Naive B cell (primary cell): Measurements from ENCODE around the gene LLPH. TPM values are rescaled to one million over a fixed set of nuclear protein-coding genes. Genes with fewer than 3 reads are reported as not detected.

ENCODE experiments used
- ATAC-seq, 2 donors: fragments of 150-1000 bp; cut with Tn5 transposase; 2 replicates each; pipeline ENCODE4 v1.10.0; 2021; ENCODE audit warnings: low read depth in 2 of 2, mild to moderate bottlenecking in 2 of 2, moderate library complexity in 2 of 2
- DNase-seq: peaks from one replicate; pipeline ENCODE4 v3.0.0; 2022
- H3K27ac Mint-ChIP-seq, 6 donors: one replicate each; pipeline ENCODE4 v1.8.0; 2020 to 2022; ENCODE audit warnings: mild to moderate bottlenecking in 6 of 6, mixed read lengths in 6 of 6, moderate library complexity in 5 of 6, inconsistent platforms in 2 of 6
- H3K27me3 Mint-ChIP-seq, 3 donors: one replicate each; pipeline ENCODE4 v1.8.0; 2021 to 2022; ENCODE audit warnings: mixed read lengths in 3 of 3, mild to moderate bottlenecking in 1 of 3
- H3K36me3 Mint-ChIP-seq, 2 donors: one replicate each; pipeline ENCODE4 v1.8.0; 2020 to 2022; ENCODE audit warnings: mixed read lengths in 2 of 2, inconsistent platforms in 1 of 2, mild to moderate bottlenecking in 1 of 2
- H3K4me1 Mint-ChIP-seq, 3 donors: one replicate each; pipeline ENCODE4 v1.8.0; 2020 to 2022; ENCODE audit warnings: mixed read lengths in 3 of 3, inconsistent platforms in 1 of 3, mild to moderate bottlenecking in 1 of 3, moderate library complexity in 1 of 3
- H3K4me3 Mint-ChIP-seq, 8 donors: one replicate each; pipeline ENCODE4 v1.8.0; 2020 to 2022; ENCODE audit warnings: mild to moderate bottlenecking in 8 of 8, mixed read lengths in 8 of 8, moderate library complexity in 8 of 8, inconsistent platforms in 2 of 8
- H3K9me3 Mint-ChIP-seq, 7 donors: one replicate each; pipeline ENCODE4 v1.8.0; 2020 to 2022; ENCODE audit warnings: mixed read lengths in 7 of 7, mild to moderate bottlenecking in 5 of 7, inconsistent platforms in 2 of 7, moderate library complexity in 1 of 7
- polyA plus RNA-seq, 6 donors: library from polyadenylated mRNA; unstranded; fragments of 300-500 nt; fragmentation: Illumina TruSeq; gene quantifications; one replicate each; pipeline ENCODE4 v1.2.3, GENCODE V29; 2021; ENCODE audit warnings: low read depth in 6 of 6

The LLPH gene
- polyA plus RNA-seq, 6 donors from 2014 or later, result 35.8 to 51.2 (median 40.6) TPM

DNA sequence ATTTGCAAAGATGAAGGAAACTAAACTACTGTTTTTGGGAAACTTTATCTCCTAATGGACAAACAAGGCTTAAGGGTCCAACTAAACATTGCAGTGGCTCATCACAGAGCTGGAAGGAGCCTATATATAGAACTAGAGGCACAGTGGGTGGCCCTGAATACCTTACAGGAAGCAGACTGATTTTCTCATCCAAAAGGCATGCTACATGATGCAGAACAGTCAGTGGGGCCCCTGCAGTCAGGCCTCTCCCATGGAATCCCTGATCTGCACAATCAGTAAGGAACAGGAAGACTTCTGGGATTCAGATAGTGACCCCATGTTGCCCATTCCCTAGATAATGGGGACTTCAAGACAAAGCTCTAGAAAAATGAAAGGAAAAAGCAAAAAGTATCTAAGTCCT lies 1.9 kb upstream of the LLPH start:
- Mint-ChIP-seq H3K27me3 (no peaks in the 10 kb centered on the region), H3K9me3 (peaks cover 0 to 5% (median 0%) of the 10 kb centered on the region in 7 donors), H3K4me1 (peaks cover 21 to 52% (median 33%) of the 10 kb centered on the region in 3 donors), H3K27ac (peak overlapping the region in 1 of 6 donors; percentile 23), H3K4me3 (peak overlapping the region in 4 of 8 donors; percentile 38 to 96 (median 52)), H3K36me3 (peaks cover 3 to 7% of the 10 kb centered on the region in 2 donors)
- DNase-seq (no peak), ATAC-seq (no peak)

DNA sequence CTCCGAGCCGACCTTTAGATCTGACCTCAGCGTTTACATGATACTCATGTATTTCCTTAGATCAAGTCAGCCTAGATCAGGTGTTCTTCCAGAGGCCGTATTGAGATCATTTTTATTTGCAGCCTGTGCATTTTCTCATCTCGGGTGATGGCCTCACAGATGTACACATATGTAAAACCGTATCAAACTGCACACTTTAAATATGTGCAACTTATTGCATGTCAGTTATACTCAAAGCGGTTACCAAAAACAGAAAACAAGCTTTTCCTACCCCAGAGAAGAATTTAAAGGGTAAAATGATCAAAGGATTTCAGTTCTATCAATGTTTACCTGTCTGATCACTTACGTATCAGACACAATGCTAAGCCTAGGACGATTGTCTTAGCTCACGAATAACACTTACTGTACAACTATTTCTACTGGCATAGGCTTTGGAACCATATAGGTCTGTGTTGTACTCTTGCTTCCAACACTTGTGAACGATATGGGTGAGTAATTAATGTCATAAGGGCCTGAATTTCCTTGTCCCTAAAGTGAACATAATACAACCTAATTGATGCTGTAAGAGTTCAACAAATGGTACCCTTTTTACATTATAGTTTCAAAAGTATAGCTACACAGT lies 628 bp upstream of the LLPH start:
- H3K36me3 Mint-ChIP-seq, result peaks cover 10 to 14% of the 10 kb centered on the region in 2 donors
- H3K4me1 Mint-ChIP-seq, result peaks cover 28 to 59% (median 43%) of the 10 kb centered on the region in 3 donors
- DNase-seq (no peak), ATAC-seq (peak in 1 of 2 donors; percentile 46)
- H3K27me3 Mint-ChIP-seq, result no peaks in the 10 kb centered on the region
- H3K4me3 Mint-ChIP-seq, result peak overlapping the region; percentile 85 to 100 (median 96)
- peaks cover 0 to 5% (median 0%) of the 10 kb centered on the region in 7 donors for H3K9me3 Mint-ChIP-seq
- H3K27ac Mint-ChIP-seq, result peak overlapping the region; percentile 95 to 98 (median 96)

DNA sequence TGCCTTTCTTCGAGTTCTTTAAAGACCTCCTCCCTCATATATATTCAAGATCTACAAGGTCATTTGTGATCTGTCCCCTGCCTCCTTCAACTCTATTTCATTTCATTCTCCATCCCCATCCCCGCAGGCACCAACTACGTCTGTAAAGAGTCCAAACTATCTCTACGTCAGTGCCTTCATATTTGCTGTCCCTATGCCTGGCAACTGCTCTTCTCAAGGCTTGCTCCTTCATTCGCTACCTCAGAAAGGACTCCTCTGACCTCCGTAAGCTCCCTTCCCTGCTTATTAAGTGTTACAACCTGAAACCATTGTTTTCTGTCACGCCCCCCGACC lies 650 bp downstream of the LLPH start:
- Mint-ChIP-seq H3K4me1 (peaks cover 38 to 69% (median 47%) of the 10 kb centered on the region in 3 donors), H3K9me3 (peaks cover 0 to 5% (median 0%) of the 10 kb centered on the region in 7 donors), H3K4me3 (peak overlapping the region; percentile 85 to 100 (median 96)), H3K27ac (peak overlapping the region; percentile 95 to 98 (median 96)), H3K36me3 (peaks cover 15 to 27% of the 10 kb centered on the region in 2 donors), H3K27me3 (no peaks in the 10 kb centered on the region)
- DNase-seq (no peak), ATAC-seq (no peak)

DNA sequence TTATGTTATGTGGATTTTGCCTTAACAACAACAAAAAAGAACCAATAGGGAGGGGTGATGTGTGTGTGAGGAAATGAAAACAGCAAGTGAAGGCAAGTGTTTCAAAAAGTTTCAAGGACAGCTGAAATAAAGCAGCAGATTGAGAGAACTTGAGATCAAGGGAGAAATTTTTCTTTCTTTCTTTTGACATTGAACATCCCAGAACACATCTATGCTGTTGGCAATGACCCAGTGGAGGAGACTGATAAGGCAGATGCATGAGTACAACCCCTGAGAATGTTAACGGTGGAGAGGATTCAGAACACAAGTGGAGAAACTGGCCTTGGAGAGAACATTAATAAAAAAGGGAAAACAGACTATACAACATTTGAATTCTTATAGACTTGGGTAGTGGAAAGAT lies 2.9 kb downstream of the LLPH start:
- Mint-ChIP-seq H3K27me3 (no peaks in the 10 kb centered on the region), H3K4me1 (peaks cover 39 to 66% (median 54%) of the 10 kb centered on the region in 3 donors), H3K9me3 (peaks cover 0 to 5% (median 0%) of the 10 kb centered on the region in 7 donors), H3K27ac (peak overlapping the region in 1 of 6 donors; percentile 80), H3K36me3 (peaks cover 27 to 39% of the 10 kb centered on the region in 2 donors), H3K4me3 (peak overlapping the region in 4 of 8 donors; percentile 4 to 96 (median 34))
- no peak for DNase-seq
- no peak for ATAC-seq

DNA sequence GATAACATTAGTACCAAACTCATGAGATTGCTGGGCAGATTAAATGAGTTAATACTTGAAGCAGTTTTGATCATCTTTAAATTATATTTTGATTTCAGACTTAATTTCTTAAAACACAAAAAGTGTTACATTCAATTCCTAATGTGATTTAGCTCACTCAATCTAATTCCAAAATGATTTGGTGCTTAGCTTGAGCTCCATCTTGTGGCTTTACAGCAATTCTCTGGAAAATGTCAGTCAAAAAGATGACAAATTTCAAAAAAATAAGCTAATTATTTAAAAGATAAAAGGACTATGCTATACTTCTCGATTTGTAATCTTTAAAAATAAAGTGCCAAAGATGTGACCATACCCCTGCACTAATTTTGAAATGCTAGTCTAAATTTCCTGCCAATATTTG lies 10.1 kb downstream of the LLPH start:
- Mint-ChIP-seq H3K27me3 (no peaks in the 10 kb centered on the region), H3K4me1 (peaks cover 11 to 13% (median 13%) of the 10 kb centered on the region in 3 donors), H3K27ac (no peak overlapping the region), H3K4me3 (no peak overlapping the region), H3K36me3 (peaks cover 18 to 22% of the 10 kb centered on the region in 2 donors), H3K9me3 (no peaks in the 10 kb centered on the region)
- DNase-seq (no peak), ATAC-seq (no peak)

DNA sequence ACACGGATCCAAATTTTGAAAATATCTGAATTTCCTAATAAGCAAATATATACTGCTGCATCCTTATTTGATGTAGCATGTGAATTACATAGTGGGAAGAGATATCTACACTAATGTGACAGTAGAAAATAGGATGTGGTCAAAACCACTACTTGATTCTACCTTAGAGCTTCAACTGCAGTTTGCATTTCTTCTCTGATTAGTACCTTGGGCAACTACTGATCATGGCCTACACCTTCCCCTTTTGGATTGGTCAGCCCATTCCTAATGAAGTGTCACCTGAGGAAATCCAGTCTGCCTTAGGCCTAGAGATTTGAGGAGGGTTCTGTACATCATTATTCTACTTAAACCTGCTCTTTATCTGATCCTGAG lies 10.7 kb downstream of the LLPH start:
- Mint-ChIP-seq H3K9me3 (no peaks in the 10 kb centered on the region), H3K4me1 (peaks cover 5 to 9% (median 6%) of the 10 kb centered on the region in 3 donors), H3K36me3 (peaks cover 12 to 21% of the 10 kb centered on the region in 2 donors), H3K4me3 (no peak overlapping the region), H3K27ac (peak overlapping the region in 1 of 6 donors; percentile 3), H3K27me3 (no peaks in the 10 kb centered on the region)
- no peak for DNase-seq
- ATAC-seq, result no peak

DNA sequence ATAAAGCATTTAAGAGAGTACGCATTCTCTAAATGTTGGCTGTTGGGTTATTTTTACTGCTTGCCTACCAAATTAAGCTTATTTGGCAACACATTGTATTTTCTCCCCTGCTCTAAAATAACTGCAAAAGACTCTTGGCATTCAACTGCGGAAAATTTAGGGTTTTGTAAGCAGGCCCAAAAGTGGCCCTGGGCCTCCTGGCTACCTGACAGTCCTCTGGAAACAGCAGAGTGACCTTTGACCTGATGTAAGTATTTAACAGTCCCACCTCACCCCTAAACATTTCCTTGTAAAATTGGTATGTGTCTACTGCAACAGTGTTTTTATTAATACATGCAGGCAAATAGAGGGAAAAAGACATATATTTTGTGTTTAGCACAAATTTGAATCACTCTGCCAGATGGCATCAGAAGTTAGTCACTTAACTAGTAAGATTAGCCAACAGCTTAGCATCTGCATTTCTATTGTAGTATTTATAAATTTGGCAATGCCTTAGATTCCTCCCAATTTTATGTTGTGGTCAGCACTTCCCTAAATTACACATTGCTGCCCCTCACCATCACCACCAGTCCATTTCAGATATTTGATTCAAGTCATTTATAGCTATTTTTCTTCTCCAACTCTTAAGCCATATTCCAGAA lies 11.2 kb downstream of the LLPH start:
- ATAC-seq, result no peak
- Mint-ChIP-seq H3K27me3 (peaks cover 0 to under 1% (median 0%) of the 10 kb centered on the region in 3 donors), H3K9me3 (no peaks in the 10 kb centered on the region), H3K4me3 (no peak overlapping the region), H3K27ac (peak overlapping the region in 1 of 6 donors; percentile 3), H3K36me3 (peaks cover 9 to 19% of the 10 kb centered on the region in 2 donors), H3K4me1 (peaks cover 4% of the 10 kb centered on the region in 3 donors)
- no peak for DNase-seq

DNA sequence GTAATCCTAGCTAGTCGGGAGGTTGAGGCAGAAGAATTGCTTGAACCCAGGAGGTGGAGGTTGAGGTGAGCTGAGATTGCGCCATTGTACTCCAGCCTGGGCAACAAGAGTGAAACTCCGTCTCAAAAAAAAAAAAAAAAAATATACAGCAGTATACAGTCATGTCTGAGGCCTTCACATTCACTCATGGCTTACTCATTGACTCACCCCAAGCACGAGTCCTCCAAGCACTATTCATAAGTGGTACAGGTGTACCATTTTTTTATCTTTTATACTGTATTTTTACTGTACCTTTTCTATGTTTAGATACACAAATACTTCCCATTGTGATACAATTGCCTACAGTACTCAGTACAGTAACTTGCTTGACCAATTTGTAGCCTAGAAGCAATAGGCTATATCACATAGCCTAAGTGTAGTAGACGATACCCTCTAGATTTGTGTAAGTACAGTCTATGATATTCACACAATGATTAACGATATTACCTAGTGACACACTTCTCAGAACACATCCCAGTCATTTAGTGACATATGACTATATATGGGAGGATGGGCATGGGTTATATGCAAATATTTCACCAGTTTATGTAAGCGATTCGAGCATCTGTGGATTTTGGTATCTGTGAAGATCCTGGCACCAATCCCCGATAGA lies 12.2 kb downstream of the LLPH start:
- H3K36me3 Mint-ChIP-seq, result peaks cover 0 to 9% of the 10 kb centered on the region in 2 donors
- ATAC-seq, result no peak
- peak overlapping the region in 1 of 6 donors; percentile 80 for H3K27ac Mint-ChIP-seq
- H3K4me3 Mint-ChIP-seq, result no peak overlapping the region
- no peak for DNase-seq
- H3K9me3 Mint-ChIP-seq, result no peaks in the 10 kb centered on the region
- peaks cover 0 to 10% (median 4%) of the 10 kb centered on the region in 3 donors for H3K4me1 Mint-ChIP-seq
- peaks cover 0 to 5% (median 0%) of the 10 kb centered on the region in 3 donors for H3K27me3 Mint-ChIP-seq

DNA sequence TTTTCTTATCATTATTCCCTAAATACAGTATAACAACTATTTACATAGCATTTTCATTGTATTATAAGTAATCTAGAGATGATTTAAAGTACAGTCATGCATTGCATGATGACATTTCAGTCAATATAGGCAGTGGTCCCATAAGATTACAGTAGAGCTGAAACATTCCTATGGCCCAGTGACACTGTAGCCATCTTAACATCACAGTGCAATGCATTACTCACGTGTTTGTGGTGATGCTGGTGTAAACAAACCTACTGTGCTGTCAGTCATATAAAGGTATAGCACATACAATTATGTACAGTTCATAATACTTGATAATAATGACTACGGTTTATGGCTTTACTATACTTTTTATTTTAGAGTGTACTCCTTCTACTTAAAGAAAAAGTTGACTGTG lies 13.3 kb downstream of the LLPH start:
- no peak overlapping the region for H3K4me3 Mint-ChIP-seq
- H3K36me3 Mint-ChIP-seq, result peaks cover 0 to 4% of the 10 kb centered on the region in 2 donors
- no peak overlapping the region for H3K27ac Mint-ChIP-seq
- peaks cover 0 to 5% (median 0%) of the 10 kb centered on the region in 3 donors for H3K27me3 Mint-ChIP-seq
- DNase-seq (no peak), ATAC-seq (no peak)
- no peaks in the 10 kb centered on the region for H3K9me3 Mint-ChIP-seq
- H3K4me1 Mint-ChIP-seq, result peaks cover 0 to 10% (median 4%) of the 10 kb centered on the region in 3 donors

DNA sequence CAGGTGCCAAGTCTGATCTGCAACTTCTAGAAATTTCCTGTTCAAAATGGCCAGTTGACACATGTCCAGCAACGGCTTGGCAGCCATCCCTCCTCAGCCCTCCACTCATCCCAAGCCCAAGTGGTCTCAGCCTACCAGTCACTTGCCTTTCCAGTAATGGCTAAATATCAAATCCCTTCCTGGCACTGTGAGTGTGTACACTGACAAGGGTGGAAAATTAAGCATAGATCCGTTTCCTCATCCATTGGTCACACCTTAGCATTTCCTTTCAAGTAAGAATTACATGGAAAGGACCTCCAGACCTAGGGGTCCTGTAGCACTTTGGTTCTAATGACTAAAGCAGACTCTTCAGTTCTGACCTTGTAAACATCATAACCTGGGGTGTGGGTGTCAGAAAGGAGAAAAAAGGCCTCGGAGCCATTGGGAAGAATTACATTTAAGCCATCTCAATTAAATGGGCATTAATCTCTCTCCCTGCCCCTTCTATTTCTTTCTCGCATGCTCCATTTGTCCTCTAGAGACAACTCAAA lies 15.4 kb downstream of the LLPH start:
- Mint-ChIP-seq H3K4me3 (no peak overlapping the region), H3K27me3 (peaks cover 0 to 5% (median 0%) of the 10 kb centered on the region in 3 donors), H3K36me3 (no peaks in the 10 kb centered on the region), H3K9me3 (no peaks in the 10 kb centered on the region), H3K27ac (no peak overlapping the region), H3K4me1 (peaks cover 0 to 10% (median 4%) of the 10 kb centered on the region in 3 donors)
- ATAC-seq (no peak), DNase-seq (no peak)

DNA sequence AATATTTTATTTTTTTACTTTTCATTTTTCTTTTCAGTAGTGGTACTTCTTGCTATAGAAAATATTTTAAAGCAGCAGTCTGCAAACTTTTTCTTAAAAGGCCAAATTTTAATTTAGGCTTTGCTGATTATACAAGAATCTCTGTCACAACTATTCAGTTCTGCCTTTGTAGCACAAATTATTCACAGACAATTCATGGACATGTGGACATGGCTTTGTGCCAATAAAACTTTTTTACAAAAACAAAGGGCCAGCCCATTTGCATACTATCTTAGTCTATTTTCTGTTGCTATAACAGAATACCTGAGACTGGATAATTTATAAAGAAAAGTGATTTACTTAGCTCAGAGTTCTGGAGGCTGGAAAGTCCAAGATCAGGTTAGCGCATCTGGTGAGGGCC lies 17.1 kb downstream of the LLPH start:
- no peaks in the 10 kb centered on the region for H3K9me3 Mint-ChIP-seq
- peaks cover 0 to 5% (median 0%) of the 10 kb centered on the region in 3 donors for H3K27me3 Mint-ChIP-seq
- no peak for ATAC-seq
- peaks cover 0 to 6% (median 0%) of the 10 kb centered on the region in 3 donors for H3K4me1 Mint-ChIP-seq
- no peaks in the 10 kb centered on the region for H3K36me3 Mint-ChIP-seq
- H3K27ac Mint-ChIP-seq, result no peak overlapping the region
- H3K4me3 Mint-ChIP-seq, result no peak overlapping the region
- DNase-seq, result no peak

DNA sequence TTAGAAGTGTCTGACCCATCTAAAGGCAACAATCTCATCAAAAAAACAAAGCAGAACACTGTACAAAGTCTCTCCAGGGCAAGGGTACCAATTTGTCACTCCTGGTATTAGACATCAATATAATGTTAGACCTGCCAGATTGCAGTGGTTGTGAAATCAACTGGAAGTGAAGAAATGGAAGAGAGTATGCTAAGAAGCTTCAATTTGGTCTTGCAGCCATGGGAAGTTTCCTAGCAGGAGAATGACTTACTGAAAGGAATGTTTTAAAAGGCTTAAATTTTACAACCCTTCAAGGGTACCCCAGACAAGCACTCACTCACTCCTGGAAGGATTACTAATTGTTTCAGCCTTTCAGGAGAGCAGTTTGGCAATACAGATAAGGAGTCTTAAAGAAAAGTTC lies 18.9 kb downstream of the LLPH start:
- Mint-ChIP-seq H3K27ac (no peak overlapping the region), H3K4me1 (peaks cover 0 to 8% (median 6%) of the 10 kb centered on the region in 3 donors), H3K27me3 (peaks cover 0 to 5% (median 0%) of the 10 kb centered on the region in 3 donors), H3K4me3 (no peak overlapping the region), H3K36me3 (no peaks in the 10 kb centered on the region), H3K9me3 (no peaks in the 10 kb centered on the region)
- no peak for DNase-seq
- no peak for ATAC-seq

DNA sequence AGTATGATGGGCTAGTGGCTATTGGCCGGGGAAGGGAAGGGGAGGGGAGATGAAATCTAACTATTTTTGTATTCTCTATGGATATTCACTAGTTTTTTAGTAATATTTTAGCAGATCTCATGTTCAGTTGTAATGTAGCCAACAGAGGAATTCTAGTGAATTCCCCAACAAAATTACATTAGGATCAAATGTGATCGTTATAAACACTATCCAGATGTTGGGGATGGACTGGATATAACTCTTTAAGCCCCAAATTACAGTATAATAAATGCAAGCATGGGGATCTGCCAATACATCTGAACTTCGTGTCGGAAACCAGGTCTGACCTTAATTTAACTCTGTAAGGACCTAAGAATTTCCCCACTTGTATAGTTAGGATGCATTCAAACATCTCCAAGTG lies 21.5 kb downstream of the LLPH start:
- no peak for DNase-seq
- Mint-ChIP-seq H3K4me3 (no peak overlapping the region), H3K36me3 (no peaks in the 10 kb centered on the region), H3K27me3 (peaks cover 8 to 12% (median 10%) of the 10 kb centered on the region in 3 donors), H3K4me1 (peaks cover 0 to 8% (median 2%) of the 10 kb centered on the region in 3 donors), H3K9me3 (no peaks in the 10 kb centered on the region), H3K27ac (no peak overlapping the region)
- ATAC-seq, result no peak
